ENCODE measurements around the gene AK2. TPM values are rescaled to one million over a fixed set of nuclear protein-coding genes. Genes with fewer than 3 reads are reported as not detected.
"Not testable (repeated sequence)": the region's sequence is repeated elsewhere in the genome, so short reads cannot be mapped to it uniquely, and the experiment has no call there.

Gene AK2
- polyA plus RNA-seq, 3 donors = 68.8 to 180 (median 162) TPM

- H3K36me3 ChIP-seq (replicated peaks in 1 of 2; ENCODE audit: control insufficient read depth in 1 of 2, insufficient read depth in 2 of 2, low read length in 2 of 2) = no peaks in the 10 kb centered on the region
- no peaks in the 10 kb centered on the region for H3K4me1 ChIP-seq (ENCODE audit: control insufficient read depth in 1 of 2, insufficient read depth in 2 of 2, low read length in 2 of 2)
- H3K4me3 Mint-ChIP-seq = no peak overlapping the region
- H3K4me3 ChIP-seq (replicated peaks in 1 of 3; ENCODE audit: low read depth in 2 of 3, low read length in 3 of 3) = no peak overlapping the region
- peaks cover 8 to 26% (median 16%) of the 10 kb centered on the region in 7 donors for H3K9me3 Mint-ChIP-seq
- DNase-seq = no peak
- H3K4me1 Mint-ChIP-seq = no peaks in the 10 kb centered on the region
- H3K79me2 ChIP-seq (ENCODE audit: insufficient read depth, low read length) = no peaks in the 10 kb centered on the region
- H3K36me3 Mint-ChIP-seq = no peaks in the 10 kb centered on the region
- intact Hi-C loops (cut with micrococcal nuclease) = no loop called here
- H3K9me3 ChIP-seq (replicated peaks in 1 of 2; ENCODE audit: control insufficient read depth in 1 of 2, insufficient read depth in 1 of 2, low read length in 2 of 2) = peaks cover 13 to 16% of the 10 kb centered on the region in 2 donors
- 100% methylated on average over 1 of the region's 1 CpG for WGBS (ENCODE audit: insufficient coverage)
- peaks cover 7 to 16% (median 7%) of the 10 kb centered on the region in 3 donors for H3K27me3 Mint-ChIP-seq (ENCODE audit: low read depth in 3 of 3)
- no peak overlapping the region for H3K4me2 ChIP-seq (replicated peaks; ENCODE audit: extremely low read depth, low read length, poor library complexity, severe bottlenecking)
- H3K27ac Mint-ChIP-seq = peak overlapping the region in 4 of 7 donors; percentile 4 to 86 (median 6)
- TF ChIP-seq CTCF (IDR thresholded peaks at IDR 0.05) = no peak
- no peak overlapping the region for H3K27ac ChIP-seq (ENCODE audit: low read depth in 1 of 2, low read length in 2 of 2)
- H2AFZ ChIP-seq (ENCODE audit: insufficient read depth, low read depth, low read length, poor library complexity, severe bottlenecking) = no peak overlapping the region
- no peaks in the 10 kb centered on the region for H4K20me1 ChIP-seq (ENCODE audit: insufficient read depth, low read length)
- H3K9ac ChIP-seq (ENCODE audit: insufficient read depth, low read length, poor library complexity, severe bottlenecking) = no peak overlapping the region
- no peaks in the 10 kb centered on the region for H3K27me3 ChIP-seq (ENCODE audit: control insufficient read depth in 2 of 2, insufficient read depth in 2 of 2, low read length in 2 of 2)
These were observed 33.9 kb upstream of the AK2 start for GRCh38 chr1:33070628-33071027.

GRCh38 chr1:33068108-33068507, 31.4 kb upstream of the AK2 start:
- H3K27me3 ChIP-seq (ENCODE audit: control insufficient read depth in 2 of 2, insufficient read depth in 2 of 2, low read length in 2 of 2); H3K27ac Mint-ChIP-seq; intact Hi-C loops (cut with micrococcal nuclease): not testable (repeated sequence)

GRCh38 chr1:33066477-33066876, 29.8 kb upstream of the AK2 start:
- peaks cover 38 to 64% (median 53%) of the 10 kb centered on the region in 7 donors for H3K9me3 Mint-ChIP-seq

More at GRCh38 chr1:33068108-33068507, 31.4 kb upstream of the AK2 start:
- not testable (repeated sequence) for H3K36me3 ChIP-seq (replicated peaks in 1 of 2; ENCODE audit: control insufficient read depth in 1 of 2, insufficient read depth in 2 of 2, low read length in 2 of 2); H3K4me1 Mint-ChIP-seq; H3K79me2 ChIP-seq (ENCODE audit: insufficient read depth, low read length); H3K4me2 ChIP-seq (replicated peaks; ENCODE audit: extremely low read depth, low read length, poor library complexity, severe bottlenecking); H2AFZ ChIP-seq (ENCODE audit: insufficient read depth, low read depth, low read length, poor library complexity, severe bottlenecking); H3K36me3 Mint-ChIP-seq; H3K27ac ChIP-seq (ENCODE audit: low read depth in 1 of 2, low read length in 2 of 2); DNase-seq; H3K4me1 ChIP-seq (ENCODE audit: control insufficient read depth in 1 of 2, insufficient read depth in 2 of 2, low read length in 2 of 2); H4K20me1 ChIP-seq (ENCODE audit: insufficient read depth, low read length); H3K4me3 ChIP-seq (replicated peaks in 1 of 3; ENCODE audit: low read depth in 2 of 3, low read length in 3 of 3); H3K9ac ChIP-seq (ENCODE audit: insufficient read depth, low read length, poor library complexity, severe bottlenecking); H3K4me3 Mint-ChIP-seq
- WGBS (ENCODE audit: insufficient coverage) = no CpG with 5 or more reads among the region's 2 CpGs
- peaks cover 34 to 41% of the 10 kb centered on the region in 2 donors for H3K9me3 ChIP-seq (replicated peaks in 1 of 2; ENCODE audit: control insufficient read depth in 1 of 2, insufficient read depth in 1 of 2, low read length in 2 of 2)
- peaks cover 7 to 17% (median 7%) of the 10 kb centered on the region in 3 donors for H3K27me3 Mint-ChIP-seq (ENCODE audit: low read depth in 3 of 3)
- peaks cover 29 to 51% (median 41%) of the 10 kb centered on the region in 7 donors for H3K9me3 Mint-ChIP-seq

More at GRCh38 chr1:33066477-33066876, 29.8 kb upstream of the AK2 start:
- intact Hi-C loops (cut with micrococcal nuclease); H3K36me3 Mint-ChIP-seq; H3K27ac Mint-ChIP-seq; H3K4me1 ChIP-seq (ENCODE audit: control insufficient read depth in 1 of 2, insufficient read depth in 2 of 2, low read length in 2 of 2); H3K4me2 ChIP-seq (replicated peaks; ENCODE audit: extremely low read depth, low read length, poor library complexity, severe bottlenecking); DNase-seq; H3K27me3 ChIP-seq (ENCODE audit: control insufficient read depth in 2 of 2, insufficient read depth in 2 of 2, low read length in 2 of 2); H3K9ac ChIP-seq (ENCODE audit: insufficient read depth, low read length, poor library complexity, severe bottlenecking); H4K20me1 ChIP-seq (ENCODE audit: insufficient read depth, low read length); H3K4me1 Mint-ChIP-seq; H3K79me2 ChIP-seq (ENCODE audit: insufficient read depth, low read length); H2AFZ ChIP-seq (ENCODE audit: insufficient read depth, low read depth, low read length, poor library complexity, severe bottlenecking); H3K36me3 ChIP-seq (replicated peaks in 1 of 2; ENCODE audit: control insufficient read depth in 1 of 2, insufficient read depth in 2 of 2, low read length in 2 of 2); H3K27ac ChIP-seq (ENCODE audit: low read depth in 1 of 2, low read length in 2 of 2); H3K4me3 ChIP-seq (replicated peaks in 1 of 3; ENCODE audit: low read depth in 2 of 3, low read length in 3 of 3); H3K4me3 Mint-ChIP-seq: not testable (repeated sequence)
- H3K9me3 ChIP-seq (replicated peaks in 1 of 2; ENCODE audit: control insufficient read depth in 1 of 2, insufficient read depth in 1 of 2, low read length in 2 of 2) = peaks cover 47 to 54% of the 10 kb centered on the region in 2 donors
- H3K27me3 Mint-ChIP-seq (ENCODE audit: low read depth in 3 of 3) = peaks cover 7 to 12% (median 10%) of the 10 kb centered on the region in 3 donors
- WGBS (ENCODE audit: insufficient coverage) = 100% methylated on average over 2 of the region's 3 CpGs

Measured in CD14-positive monocyte (primary cell).